A673 (cell line): ENCODE data around the gene CTSO.

Experiments
- CTCF ChIP-seq: fragments of 300-800, 200-600 bp; sonication (generic); conservative IDR thresholded peaks from 2 replicates; pipeline ENCODE4 v1.5.1; 2017; ENCODE audit warnings: low read depth, mild to moderate bottlenecking, antibody characterized with exemption, low read length, moderate library complexity, mixed read lengths
- EZH2 ChIP-seq: fragments of 200-600 bp; sonication (generic); IDR thresholded peaks from 2 replicates; pipeline ENCODE4 v1.6.1; 2017; ENCODE audit warnings: borderline replicate concordance, low read depth, mild to moderate bottlenecking, mixed read lengths, antibody characterized with exemption, low read length; ENCODE audit not compliant: poor library complexity, severe bottlenecking

GRCh38 chr4:155973639-155974475 is 20.2 kb upstream of the CTSO start:
- TF ChIP-seq CTCF (no peak), EZH2 (no peak)
